ENCODE measurements around the gene DIS3L2. TPM values are rescaled to one million over a fixed set of nuclear protein-coding genes. Genes with fewer than 3 reads are reported as not detected.
"Not testable (repeated sequence)": the region's sequence is repeated elsewhere in the genome, so short reads cannot be mapped to it uniquely, and the experiment has no call there.

Gene DIS3L2
- total and polyA plus RNA-seq, 2 of the 4 experiments (the other 2 are of a cell fraction) = 14.7 to 19.2 TPM

- no peak overlapping the region for H2BK5ac ChIP-seq (ENCODE audit: low read depth, low read length, poor library complexity, severe bottlenecking)
- no peak overlapping the region for H3K9ac ChIP-seq (ENCODE audit: low read depth, low read length)
- no peak overlapping the region for H3K4me2 ChIP-seq (ENCODE audit: low read depth, low read length)
- no peak for TF ChIP-seq USF2 (IDR thresholded peaks at IDR 0.05; ENCODE audit: low read depth, low read length)
- no peak for TF ChIP-seq CHD1 (IDR thresholded peaks at IDR 0.05; ENCODE audit: low read depth, low read length)
- no peak for TF ChIP-seq NFE2L2 (IDR thresholded peaks at IDR 0.05; ENCODE audit: low read depth, low read length)
- TF ChIP-seq SMC3 (IDR thresholded peaks at IDR 0.05; ENCODE audit: low read depth, low read length) = no peak
- TF ChIP-seq RCOR1 (IDR thresholded peaks at IDR 0.05; ENCODE audit: insufficient replicate concordance, low read length) = no peak
- no peak for TF ChIP-seq POLR2A (IDR thresholded peaks at IDR 0.05; ENCODE audit: low read depth, low read length)
- TF ChIP-seq CEBPB (IDR thresholded peaks at IDR 0.05; ENCODE audit: low read depth, low read length) = no peak
- TF ChIP-seq BHLHE40 (IDR thresholded peaks at IDR 0.05; ENCODE audit: low read depth, low read length) = no peak
- TF ChIP-seq FOS (IDR thresholded peaks at IDR 0.05; ENCODE audit: low read depth, low read length) = no peak
- H4K20me1 ChIP-seq (ENCODE audit: insufficient read depth, low read length) = no peaks in the 10 kb centered on the region
- dilution Hi-C loops (cut with HindIII; ENCODE audit: low sequenced_read_pairs, unreplicated experiment) (no loop called here), intact Hi-C loops (cut with micrococcal nuclease) (no loop called here), in situ Hi-C loops (cut with MboI; ENCODE audit: low sequenced_read_pairs) (no loop called here)
- no peak overlapping the region for H3K56ac ChIP-seq (ENCODE audit: extremely low read depth, insufficient read depth, low read length)
- H3K9me3 ChIP-seq (ENCODE audit: control insufficient read depth, insufficient read depth, low read length) = no peaks in the 10 kb centered on the region
- ChIA-PET POLR2A (ENCODE audit: unreplicated experiment) (interaction anchor here (0.6 kb wide), 1 partner anchor 1983 kb away, joined by 3 read pairs; the partner anchor contains the start of gene SP140L), CTCF (no interaction called here)
- H4K8ac ChIP-seq (ENCODE audit: low read depth in 2 of 2, low read length in 2 of 2) = no peak overlapping the region
- H3K9me1 ChIP-seq (ENCODE audit: insufficient read depth, low read length) = peaks cover 9% of the 10 kb centered on the region; the same call in 1 of the 2 replicates
- no peak overlapping the region for H2BK15ac ChIP-seq (ENCODE audit: low read depth, low read length)
- ATAC-seq (ENCODE audit: low read depth) (peak; percentile 32; the same call in 1 of the 2 replicates), DNase-seq (no peak)
- no peak overlapping the region for H3K23ac ChIP-seq (ENCODE audit: low read depth, low read length)
- no peak overlapping the region for H4K5ac ChIP-seq (ENCODE audit: low read depth, low read length)
- no peak overlapping the region for H2BK20ac ChIP-seq (ENCODE audit: low read depth, low read length)
- no peak overlapping the region for H2BK120ac ChIP-seq (ENCODE audit: low read depth, low read length)
- H4K91ac ChIP-seq (ENCODE audit: insufficient read depth, low read depth, low read length) = no peak overlapping the region
- H3K4ac ChIP-seq (ENCODE audit: low read depth, low read length) = no peak overlapping the region
- no CpG with 5 or more reads among the region's 1 CpG for WGBS, 2 experiments (ENCODE audit: extremely low coverage in 2 of 2, insufficient read length in 1 of 2)
- peak overlapping the region; percentile 63 for H2AK9ac ChIP-seq (replicated peaks; ENCODE audit: low read depth, low read length, poor library complexity)
- H2AFZ ChIP-seq (replicated peaks; ENCODE audit: low read length, poor library complexity) = no peak overlapping the region
- no peak overlapping the region for H3K4me3 ChIP-seq (ENCODE audit: insufficient read depth, low read depth, low read length)
- H3K4me1 ChIP-seq (ENCODE audit: control insufficient read depth, insufficient read depth, low read length) = no peaks in the 10 kb centered on the region
- H2AK5ac ChIP-seq (ENCODE audit: low read depth, low read length) = no peak overlapping the region
- no peaks in the 10 kb centered on the region for H3K36me3 ChIP-seq (ENCODE audit: control insufficient read depth, insufficient read depth, low read length)
- no peak overlapping the region for H3K14ac ChIP-seq (replicated peaks; ENCODE audit: low read depth, low read length)
- BruUV-seq (replicated peaks) = no TSS peak
- H3K27ac ChIP-seq (ENCODE audit: insufficient read depth, low read length) = no peak overlapping the region
- H3K18ac ChIP-seq (ENCODE audit: low read depth, low read length) = no peak overlapping the region
- H3K79me1 ChIP-seq (ENCODE audit: low read depth in 1 of 2, low read length in 2 of 2) = no peaks in the 10 kb centered on the region
- H3K27me3 ChIP-seq (ENCODE audit: control insufficient read depth, insufficient read depth, low read length) = no peaks in the 10 kb centered on the region
Measured at GRCh38 chr2:232310696-232311095, 349.2 kb downstream of the DIS3L2 start.

- dilution Hi-C loops (cut with HindIII; ENCODE audit: low sequenced_read_pairs, unreplicated experiment); POLR2A ChIA-PET (ENCODE audit: unreplicated experiment); H3K36me3 ChIP-seq (ENCODE audit: control insufficient read depth, insufficient read depth, low read length); H3K9ac ChIP-seq (ENCODE audit: low read depth, low read length); H3K27ac ChIP-seq (ENCODE audit: insufficient read depth, low read length); H3K4me2 ChIP-seq (ENCODE audit: low read depth, low read length); H3K4me3 ChIP-seq (ENCODE audit: insufficient read depth, low read depth, low read length); H3K79me1 ChIP-seq (ENCODE audit: low read depth in 1 of 2, low read length in 2 of 2); H2BK20ac ChIP-seq (ENCODE audit: low read depth, low read length); H4K20me1 ChIP-seq (ENCODE audit: insufficient read depth, low read length); H3K18ac ChIP-seq (ENCODE audit: low read depth, low read length); H3K9me1 ChIP-seq (ENCODE audit: insufficient read depth, low read length); H2AK5ac ChIP-seq (ENCODE audit: low read depth, low read length); H3K23ac ChIP-seq (ENCODE audit: low read depth, low read length); intact Hi-C loops (cut with micrococcal nuclease); H3K56ac ChIP-seq (ENCODE audit: extremely low read depth, insufficient read depth, low read length); H2BK5ac ChIP-seq (ENCODE audit: low read depth, low read length, poor library complexity, severe bottlenecking); H2BK120ac ChIP-seq (ENCODE audit: low read depth, low read length); CTCF ChIA-PET; BruUV-seq (replicated peaks); ATAC-seq (ENCODE audit: low read depth); in situ Hi-C loops (cut with MboI; ENCODE audit: low sequenced_read_pairs); H3K27me3 ChIP-seq (ENCODE audit: control insufficient read depth, insufficient read depth, low read length); H2BK15ac ChIP-seq (ENCODE audit: low read depth, low read length); H3K4me1 ChIP-seq (ENCODE audit: control insufficient read depth, insufficient read depth, low read length); H4K91ac ChIP-seq (ENCODE audit: insufficient read depth, low read depth, low read length); H4K5ac ChIP-seq (ENCODE audit: low read depth, low read length); H2AFZ ChIP-seq (replicated peaks; ENCODE audit: low read length, poor library complexity); H4K8ac ChIP-seq (ENCODE audit: low read depth in 2 of 2, low read length in 2 of 2); H2AK9ac ChIP-seq (replicated peaks; ENCODE audit: low read depth, low read length, poor library complexity); H3K4ac ChIP-seq (ENCODE audit: low read depth, low read length); H3K14ac ChIP-seq (replicated peaks; ENCODE audit: low read depth, low read length); H3K9me3 ChIP-seq (ENCODE audit: control insufficient read depth, insufficient read depth, low read length); DNase-seq: not testable (repeated sequence)
- no CpG with 5 or more reads among the region's 2 CpGs for WGBS, 2 experiments (ENCODE audit: extremely low coverage in 2 of 2, insufficient read length in 1 of 2)
Measured at GRCh38 chr2:232313645-232314044, 352.1 kb downstream of the DIS3L2 start.
